COLO668 (cell line): Measurements from ENCODE around the gene GEMIN4.
"Not testable (repeated sequence)": the region's sequence is repeated elsewhere in the genome, so short reads cannot be mapped to it uniquely, and the experiment has no call there.

Experiments
- DNase-seq: peaks from one replicate; lab custom pipeline; 2025; ENCODE audit not compliant: unreplicated experiment; lab: John Stamatoyannopoulos, UW

The GEMIN4 gene

GRCh38 chr17:781805-782731 is 30.0 kb upstream of the GEMIN4 start, which contains the start of the genes GLOD4 and MRM3:
Gene GLOD4 (minus strand): TSS chr17:782280. CDS start chr17:782255, 25 bp downstream.
Gene MRM3 (plus strand): TSS chr17:782353. CDS start chr17:782379, 26 bp downstream.
- peak; percentile 85 for DNase-seq

- DNase-seq, result no peak
Measured at GRCh38 chr17:778096-778495, 26.0 kb upstream of the GEMIN4 start.

GRCh38 chr17:774313-774584 is 22.2 kb upstream of the GEMIN4 start:
- no peak for DNase-seq

GRCh38 chr17:773467-774312 is 21.6 kb upstream of the GEMIN4 start:
- DNase-seq, result no peak

GRCh38 chr17:773016-773415 is 21.0 kb upstream of the GEMIN4 start:
- DNase-seq, result no peak

GRCh38 chr17:767076-767475 is 15.0 kb upstream of the GEMIN4 start:
- no peak for DNase-seq

GRCh38 chr17:760371-760770 is 8.3 kb upstream of the GEMIN4 start:
- DNase-seq, result no peak

- DNase-seq, result no peak
Measured at GRCh38 chr17:759964-760363, 7.9 kb upstream of the GEMIN4 start.

- not testable (repeated sequence) for DNase-seq
Measured at GRCh38 chr17:756010-756567, 4.0 kb upstream of the GEMIN4 start.

GRCh38 chr17:755319-755961 is 3.4 kb upstream of the GEMIN4 start:
- DNase-seq, result not testable (repeated sequence)

- no peak for DNase-seq
Measured at GRCh38 chr17:753418-753817, 1.4 kb upstream of the GEMIN4 start.

GRCh38 chr17:752620-753219 is 656 bp upstream of the GEMIN4 start:
- no peak for DNase-seq

GRCh38 chr17:751269-752001 is 629 bp downstream of the GEMIN4 start:
- DNase-seq, result peak; percentile 35

GRCh38 chr17:750431-751037 is 1.5 kb downstream of the GEMIN4 start:
- DNase-seq, result no peak

- DNase-seq, result not testable (repeated sequence)
Measured at GRCh38 chr17:749359-749758, 2.7 kb downstream of the GEMIN4 start.

- DNase-seq, result not testable (repeated sequence)
Measured at GRCh38 chr17:748604-749003, 3.5 kb downstream of the GEMIN4 start.

GRCh38 chr17:746783-747629 is 5.1 kb downstream of the GEMIN4 start:
- no peak for DNase-seq

GRCh38 chr17:746181-746580 is 5.9 kb downstream of the GEMIN4 start:
- no peak for DNase-seq

GRCh38 chr17:745406-745805 is 6.7 kb downstream of the GEMIN4 start:
- DNase-seq, result no peak
